GM20000 (cell line): ENCODE data around the gene TMBIM1.

Source experiments
- DNase-seq: peaks from one replicate; pipeline ENCODE4 v3.0.0; 2012; ENCODE audit warnings: low spot score
- CTCF ChIP-seq: IDR thresholded peaks from 2 replicates; pipeline ENCODE4 v1.5.1; 2012; ENCODE audit warnings: mild to moderate bottlenecking, control low read depth; ENCODE audit errors: extremely low read depth, missing control alignments

TMBIM1 gene

GRCh38 chr2:218331745-218332144 lies 39.4 kb upstream of the TMBIM1 start:
- peak; percentile 7 for DNase-seq

GRCh38 chr2:218329826-218330593 lies 37.7 kb upstream of the TMBIM1 start:
- DNase-seq, result peak; percentile 61
- no peak for TF ChIP-seq CTCF

More at GRCh38 chr2:218331745-218332144, 39.4 kb upstream of the TMBIM1 start:
- no peak for TF ChIP-seq CTCF

- TF ChIP-seq CTCF, result no peak
- DNase-seq, result peak; percentile 79
These were observed 36.9 kb upstream of the TMBIM1 start for GRCh38 chr2:218329027-218329825.

GRCh38 chr2:218328294-218328693 lies 36.0 kb upstream of the TMBIM1 start:
- no peak for TF ChIP-seq CTCF
- DNase-seq, result no peak

GRCh38 chr2:218327451-218328210 lies 35.3 kb upstream of the TMBIM1 start:
- no peak for DNase-seq

GRCh38 chr2:218326315-218326714 lies 34.0 kb upstream of the TMBIM1 start:
- DNase-seq, result no peak
- TF ChIP-seq CTCF, result no peak

More at GRCh38 chr2:218327451-218328210, 35.3 kb upstream of the TMBIM1 start:
- no peak for TF ChIP-seq CTCF
